GM23338 (cell line): ENCODE data around the gene CAMTA1. TPM values are rescaled to one million over a fixed set of nuclear protein-coding genes. Genes with fewer than 3 reads are reported as not detected.

Experiments used
- ATAC-seq: fragments of 200-7000 bp; cut with Tn5 transposase; 3 replicates; pipeline ENCODE4 v1.9.1; 2020
- DNase-seq: peaks from one replicate; pipeline ENCODE4 v3.0.0-alpha.2; 2015; ENCODE audit warnings: low spot score
- H2AFZ ChIP-seq: fragments of 200-600 bp; sonication (generic); 2 replicates; pipeline ENCODE4 v1.8.0; 2016; ENCODE audit warnings: antibody characterized with exemption, mild to moderate bottlenecking, moderate library complexity
- H3F3A ChIP-seq: fragments of 200-600 bp; sonication (generic); replicated peaks from 2 replicates; pipeline ENCODE4 v1.8.0; 2017; ENCODE audit warnings: antibody characterized with exemption, mixed run types, low read depth
- H3K27ac ChIP-seq: fragments of 200-600 bp; sonication (generic); 2 replicates; pipeline ENCODE4 v1.6.1; 2016; ENCODE audit warnings: low read depth
- H3K27me3 ChIP-seq: fragments of 200-600 bp; sonication (generic); 2 replicates; pipeline ENCODE4 v1.8.0; 2016; ENCODE audit warnings: mild to moderate bottlenecking, mixed run types, moderate library complexity; ENCODE audit not compliant: insufficient read depth
- H3K36me3 ChIP-seq: fragments of 200-600 bp; sonication (generic); 2 replicates; pipeline ENCODE4 v1.8.0; 2016; ENCODE audit warnings: mild to moderate bottlenecking; ENCODE audit not compliant: insufficient read depth
- H3K4me1 ChIP-seq: fragments of 200-600 bp; sonication (generic); 2 replicates; pipeline ENCODE4 v1.8.0; 2016; ENCODE audit warnings: mild to moderate bottlenecking, moderate library complexity; ENCODE audit not compliant: insufficient read depth
- H3K4me2 ChIP-seq: fragments of 200-600 bp; sonication (generic); 2 replicates; pipeline ENCODE4 v1.7.1; 2017; ENCODE audit warnings: mixed run types
- H3K4me3 ChIP-seq: fragments of 200-600 bp; sonication (generic); 2 replicates; pipeline ENCODE4 v1.6.1; 2016; ENCODE audit warnings: mixed run types
- H3K79me2 ChIP-seq: fragments of 200-600 bp; sonication (generic); replicated peaks from 2 replicates; pipeline ENCODE4 v1.8.0; 2017; ENCODE audit warnings: mild to moderate bottlenecking; ENCODE audit not compliant: insufficient read depth
- H3K9me2 ChIP-seq: fragments of 200-600 bp; sonication (generic); 2 replicates; pipeline ENCODE4 v1.8.0; 2017; ENCODE audit not compliant: insufficient read depth
- H4K20me1 ChIP-seq: fragments of 200-600 bp; sonication (generic); replicated peaks from 2 replicates; pipeline ENCODE4 v1.8.0; 2017; ENCODE audit warnings: mild to moderate bottlenecking; ENCODE audit not compliant: insufficient read depth
- H3K27ac Mint-ChIP-seq: 2 replicates; pipeline ENCODE4 v1.8.0; 2020; ENCODE audit warnings: inconsistent platforms, mild to moderate bottlenecking, moderate library complexity, mixed read lengths
- H3K27me3 Mint-ChIP-seq: 3 replicates; pipeline ENCODE4 v1.8.0; 2022; ENCODE audit warnings: low read depth, mild to moderate bottlenecking, moderate library complexity, mixed read lengths, inconsistent platforms; ENCODE audit not compliant: insufficient read depth, poor library complexity
- H3K36me3 Mint-ChIP-seq: 3 replicates; pipeline ENCODE4 v1.8.0; 2021; ENCODE audit warnings: low read depth, mild to moderate bottlenecking, inconsistent platforms, moderate library complexity, mixed read lengths
- H3K4me1 Mint-ChIP-seq: 3 replicates; pipeline ENCODE4 v1.8.0; 2020; ENCODE audit warnings: mild to moderate bottlenecking, inconsistent platforms, mixed read lengths
- H3K4me3 Mint-ChIP-seq: 3 replicates; pipeline ENCODE4 v1.8.0; 2021; ENCODE audit warnings: moderate library complexity, mild to moderate bottlenecking, inconsistent platforms, mixed read lengths
- H3K9me3 Mint-ChIP-seq: 3 replicates; pipeline ENCODE4 v1.8.0; 2020; ENCODE audit warnings: moderate library complexity, mild to moderate bottlenecking, inconsistent platforms, mixed read lengths
- CREB1 ChIP-seq: fragments of 250-450 bp; sonication (Bioruptor Pico); IDR thresholded peaks from 2 replicates; pipeline ENCODE4 v1.5.0; 2020; ENCODE audit warnings: low read depth, mild to moderate bottlenecking, moderate library complexity
- CTCF ChIP-seq, 2 experiments: fragments of 200-600 bp in 1 of 2; sonication (generic) in 1 of 2; conservative IDR thresholded peaks; 2 replicates each; pipeline versions ENCODE4 v1.5.1 to v1.6.1; 2016 to 2017; ENCODE audit warnings: antibody characterized with exemption in 2 of 2, low read depth in 2 of 2, mild to moderate bottlenecking in 2 of 2, moderate library complexity in 1 of 2
- EZH2 ChIP-seq: fragments of 200-600 bp; sonication (generic); IDR thresholded peaks from one replicate; pipeline ENCODE4 v1.8.0; 2017; ENCODE audit warnings: antibody characterized with exemption, mild to moderate bottlenecking, low read depth; ENCODE audit not compliant: unreplicated experiment
- EZH2phosphoT487 ChIP-seq: fragments of 200-600 bp; sonication (generic); IDR thresholded peaks from one replicate; pipeline ENCODE4 v1.8.1; 2018; ENCODE audit warnings: antibody characterized with exemption; ENCODE audit not compliant: unreplicated experiment
- JUNB ChIP-seq: IDR thresholded peaks from one replicate; pipeline ENCODE4 v1.6.1; 2016; ENCODE audit warnings: antibody characterized with exemption; ENCODE audit not compliant: unreplicated experiment
- NANOG ChIP-seq: IDR thresholded peaks from 2 replicates; pipeline ENCODE4 v1.6.1; 2016; ENCODE audit warnings: antibody characterized with exemption, borderline replicate concordance
- POLR2AphosphoS5 ChIP-seq: IDR thresholded peaks from 2 replicates; pipeline ENCODE4 v1.6.1; 2016; ENCODE audit warnings: antibody characterized with exemption, low read depth
- STAT1 ChIP-seq: IDR thresholded peaks from one replicate; pipeline ENCODE4 v1.6.1; 2016; ENCODE audit warnings: antibody characterized with exemption; ENCODE audit not compliant: unreplicated experiment
- ZNF114 ChIP-seq: fragments of 250-450 bp; sonication (Bioruptor Pico); IDR thresholded peaks from 2 replicates; pipeline ENCODE4 v1.5.0; 2020; ENCODE audit warnings: mild to moderate bottlenecking, moderate library complexity
- ZNF331 ChIP-seq: fragments of 250-450 bp; sonication (Bioruptor Pico); IDR thresholded peaks from 2 replicates; pipeline ENCODE4 v1.5.0; 2020; ENCODE audit warnings: low read depth, mild to moderate bottlenecking, moderate library complexity
- polyA plus RNA-seq: library from polyadenylated mRNA; unstranded; fragments of >200 nt; fragmentation: Nextera tagmentation; extraction: Ambion mirVana; gene quantifications from 2 replicates; pipeline ENCODE4 v1.2.1, GENCODE V29; 2016
- total RNA-seq: library from RNA; depleted of rRNA; stranded (reverse); fragments of >200 nt; shearing (Covaris generic); gene quantifications from 2 replicates; pipeline ENCODE4 v1.2.3, GENCODE V29; 2014
- TF ChIP-seq, protein P1 (sequence below): fragments of 250-450 bp; sonication (Bioruptor Pico); IDR thresholded peaks from 2 replicates; pipeline ENCODE4 v1.5.0; 2020; ENCODE audit warnings: mild to moderate bottlenecking, moderate library complexity
- TF ChIP-seq, protein P2 (sequence below): IDR thresholded peaks from 2 replicates; pipeline ENCODE4 v1.6.1; 2016; ENCODE audit warnings: antibody characterized with exemption
- TF ChIP-seq, protein P3 (sequence below): IDR thresholded peaks from one replicate; pipeline ENCODE4 v1.6.1; 2018; ENCODE audit warnings: antibody characterized with exemption; ENCODE audit not compliant: unreplicated experiment

The CAMTA1 gene
- total and polyA plus RNA-seq, 2 experiments from 2014 or later, result 115 to 519 TPM

- no peak overlapping the region for H3K27ac ChIP-seq
- no peaks in the 10 kb centered on the region for H3K36me3 Mint-ChIP-seq
- H3K27me3 ChIP-seq, result no peaks in the 10 kb centered on the region
- H3K27ac Mint-ChIP-seq, result no peak overlapping the region
- H3F3A ChIP-seq, result no peaks in the 10 kb centered on the region
- TF ChIP-seq, protein P1, sequence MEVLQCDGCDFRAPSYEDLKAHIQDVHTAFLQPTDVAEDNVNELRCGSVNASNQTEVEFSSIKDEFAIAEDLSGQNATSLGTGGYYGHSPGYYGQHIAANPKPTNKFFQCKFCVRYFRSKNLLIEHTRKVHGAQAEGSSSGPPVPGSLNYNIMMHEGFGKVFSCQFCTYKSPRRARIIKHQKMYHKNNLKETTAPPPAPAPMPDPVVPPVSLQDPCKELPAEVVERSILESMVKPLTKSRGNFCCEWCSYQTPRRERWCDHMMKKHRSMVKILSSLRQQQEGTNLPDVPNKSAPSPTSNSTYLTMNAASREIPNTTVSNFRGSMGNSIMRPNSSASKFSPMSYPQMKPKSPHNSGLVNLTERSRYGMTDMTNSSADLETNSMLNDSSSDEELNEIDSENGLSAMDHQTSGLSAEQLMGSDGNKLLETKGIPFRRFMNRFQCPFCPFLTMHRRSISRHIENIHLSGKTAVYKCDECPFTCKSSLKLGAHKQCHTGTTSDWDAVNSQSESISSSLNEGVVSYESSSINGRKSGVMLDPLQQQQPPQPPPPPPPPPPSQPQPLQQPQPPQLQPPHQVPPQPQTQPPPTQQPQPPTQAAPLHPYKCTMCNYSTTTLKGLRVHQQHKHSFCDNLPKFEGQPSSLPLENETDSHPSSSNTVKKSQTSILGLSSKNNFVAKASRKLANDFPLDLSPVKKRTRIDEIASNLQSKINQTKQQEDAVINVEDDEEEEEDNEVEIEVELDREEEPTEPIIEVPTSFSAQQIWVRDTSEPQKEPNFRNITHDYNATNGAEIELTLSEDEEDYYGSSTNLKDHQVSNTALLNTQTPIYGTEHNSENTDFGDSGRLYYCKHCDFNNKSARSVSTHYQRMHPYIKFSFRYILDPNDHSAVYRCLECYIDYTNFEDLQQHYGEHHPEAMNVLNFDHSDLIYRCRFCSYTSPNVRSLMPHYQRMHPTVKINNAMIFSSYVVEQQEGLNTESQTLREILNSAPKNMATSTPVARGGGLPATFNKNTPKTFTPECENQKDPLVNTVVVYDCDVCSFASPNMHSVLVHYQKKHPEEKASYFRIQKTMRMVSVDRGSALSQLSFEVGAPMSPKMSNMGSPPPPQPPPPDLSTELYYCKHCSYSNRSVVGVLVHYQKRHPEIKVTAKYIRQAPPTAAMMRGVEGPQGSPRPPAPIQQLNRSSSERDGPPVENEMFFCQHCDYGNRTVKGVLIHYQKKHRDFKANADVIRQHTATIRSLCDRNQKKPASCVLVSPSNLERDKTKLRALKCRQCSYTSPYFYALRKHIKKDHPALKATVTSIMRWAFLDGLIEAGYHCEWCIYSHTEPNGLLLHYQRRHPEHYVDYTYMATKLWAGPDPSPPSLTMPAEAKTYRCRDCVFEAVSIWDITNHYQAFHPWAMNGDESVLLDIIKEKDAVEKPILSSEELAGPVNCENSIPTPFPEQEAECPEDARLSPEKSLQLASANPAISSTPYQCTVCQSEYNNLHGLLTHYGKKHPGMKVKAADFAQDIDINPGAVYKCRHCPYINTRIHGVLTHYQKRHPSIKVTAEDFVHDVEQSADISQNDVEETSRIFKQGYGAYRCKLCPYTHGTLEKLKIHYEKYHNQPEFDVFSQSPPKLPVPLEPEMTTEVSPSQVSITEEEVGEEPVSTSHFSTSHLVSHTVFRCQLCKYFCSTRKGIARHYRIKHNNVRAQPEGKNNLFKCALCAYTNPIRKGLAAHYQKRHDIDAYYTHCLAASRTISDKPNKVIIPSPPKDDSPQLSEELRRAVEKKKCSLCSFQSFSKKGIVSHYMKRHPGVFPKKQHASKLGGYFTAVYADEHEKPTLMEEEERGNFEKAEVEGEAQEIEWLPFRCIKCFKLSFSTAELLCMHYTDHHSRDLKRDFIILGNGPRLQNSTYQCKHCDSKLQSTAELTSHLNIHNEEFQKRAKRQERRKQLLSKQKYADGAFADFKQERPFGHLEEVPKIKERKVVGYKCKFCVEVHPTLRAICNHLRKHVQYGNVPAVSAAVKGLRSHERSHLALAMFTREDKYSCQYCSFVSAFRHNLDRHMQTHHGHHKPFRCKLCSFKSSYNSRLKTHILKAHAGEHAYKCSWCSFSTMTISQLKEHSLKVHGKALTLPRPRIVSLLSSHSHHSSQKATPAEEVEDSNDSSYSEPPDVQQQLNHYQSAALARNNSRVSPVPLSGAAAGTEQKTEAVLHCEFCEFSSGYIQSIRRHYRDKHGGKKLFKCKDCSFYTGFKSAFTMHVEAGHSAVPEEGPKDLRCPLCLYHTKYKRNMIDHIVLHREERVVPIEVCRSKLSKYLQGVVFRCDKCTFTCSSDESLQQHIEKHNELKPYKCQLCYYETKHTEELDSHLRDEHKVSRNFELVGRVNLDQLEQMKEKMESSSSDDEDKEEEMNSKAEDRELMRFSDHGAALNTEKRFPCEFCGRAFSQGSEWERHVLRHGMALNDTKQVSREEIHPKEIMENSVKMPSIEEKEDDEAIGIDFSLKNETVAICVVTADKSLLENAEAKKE (CRISPR knock-in tag), result no peak
- TF ChIP-seq POLR2AphosphoS5, result no peak
- no peak for TF ChIP-seq ZNF114
- TF ChIP-seq ZNF331 (CRISPR knock-in tag), result no peak
- TF ChIP-seq JUNB, result no peak
- TF ChIP-seq CREB1 (CRISPR knock-in tag), result no peak
- TF ChIP-seq CTCF (conservative IDR thresholded peaks at IDR 0.05; ENCODE audit: low read depth in 2 of 2), result no peak
- TF ChIP-seq, protein P2, sequence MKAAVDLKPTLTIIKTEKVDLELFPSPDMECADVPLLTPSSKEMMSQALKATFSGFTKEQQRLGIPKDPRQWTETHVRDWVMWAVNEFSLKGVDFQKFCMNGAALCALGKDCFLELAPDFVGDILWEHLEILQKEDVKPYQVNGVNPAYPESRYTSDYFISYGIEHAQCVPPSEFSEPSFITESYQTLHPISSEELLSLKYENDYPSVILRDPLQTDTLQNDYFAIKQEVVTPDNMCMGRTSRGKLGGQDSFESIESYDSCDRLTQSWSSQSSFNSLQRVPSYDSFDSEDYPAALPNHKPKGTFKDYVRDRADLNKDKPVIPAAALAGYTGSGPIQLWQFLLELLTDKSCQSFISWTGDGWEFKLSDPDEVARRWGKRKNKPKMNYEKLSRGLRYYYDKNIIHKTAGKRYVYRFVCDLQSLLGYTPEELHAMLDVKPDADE, result no peak
- TF ChIP-seq, protein P3, sequence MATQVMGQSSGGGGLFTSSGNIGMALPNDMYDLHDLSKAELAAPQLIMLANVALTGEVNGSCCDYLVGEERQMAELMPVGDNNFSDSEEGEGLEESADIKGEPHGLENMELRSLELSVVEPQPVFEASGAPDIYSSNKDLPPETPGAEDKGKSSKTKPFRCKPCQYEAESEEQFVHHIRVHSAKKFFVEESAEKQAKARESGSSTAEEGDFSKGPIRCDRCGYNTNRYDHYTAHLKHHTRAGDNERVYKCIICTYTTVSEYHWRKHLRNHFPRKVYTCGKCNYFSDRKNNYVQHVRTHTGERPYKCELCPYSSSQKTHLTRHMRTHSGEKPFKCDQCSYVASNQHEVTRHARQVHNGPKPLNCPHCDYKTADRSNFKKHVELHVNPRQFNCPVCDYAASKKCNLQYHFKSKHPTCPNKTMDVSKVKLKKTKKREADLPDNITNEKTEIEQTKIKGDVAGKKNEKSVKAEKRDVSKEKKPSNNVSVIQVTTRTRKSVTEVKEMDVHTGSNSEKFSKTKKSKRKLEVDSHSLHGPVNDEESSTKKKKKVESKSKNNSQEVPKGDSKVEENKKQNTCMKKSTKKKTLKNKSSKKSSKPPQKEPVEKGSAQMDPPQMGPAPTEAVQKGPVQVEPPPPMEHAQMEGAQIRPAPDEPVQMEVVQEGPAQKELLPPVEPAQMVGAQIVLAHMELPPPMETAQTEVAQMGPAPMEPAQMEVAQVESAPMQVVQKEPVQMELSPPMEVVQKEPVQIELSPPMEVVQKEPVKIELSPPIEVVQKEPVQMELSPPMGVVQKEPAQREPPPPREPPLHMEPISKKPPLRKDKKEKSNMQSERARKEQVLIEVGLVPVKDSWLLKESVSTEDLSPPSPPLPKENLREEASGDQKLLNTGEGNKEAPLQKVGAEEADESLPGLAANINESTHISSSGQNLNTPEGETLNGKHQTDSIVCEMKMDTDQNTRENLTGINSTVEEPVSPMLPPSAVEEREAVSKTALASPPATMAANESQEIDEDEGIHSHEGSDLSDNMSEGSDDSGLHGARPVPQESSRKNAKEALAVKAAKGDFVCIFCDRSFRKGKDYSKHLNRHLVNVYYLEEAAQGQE, result no peak
- TF ChIP-seq EZH2, result no peak
- TF ChIP-seq NANOG, result no peak
- no peak for TF ChIP-seq EZH2phosphoT487
- no peak for TF ChIP-seq STAT1
- DNase-seq, result no peak
- no peak overlapping the region for H3K4me3 ChIP-seq
- H3K9me3 Mint-ChIP-seq, result no peaks in the 10 kb centered on the region
- H4K20me1 ChIP-seq, result no peaks in the 10 kb centered on the region
- H3K4me2 ChIP-seq, result no peak overlapping the region
- no peak overlapping the region for H3K4me3 Mint-ChIP-seq
- H3K9me2 ChIP-seq, result no peaks in the 10 kb centered on the region
- H3K79me2 ChIP-seq, result no peaks in the 10 kb centered on the region
- no peaks in the 10 kb centered on the region for H3K4me1 Mint-ChIP-seq
- no peaks in the 10 kb centered on the region for H3K4me1 ChIP-seq
- H2AFZ ChIP-seq, result no peak overlapping the region
- peaks cover 5% of the 10 kb centered on the region for H3K27me3 Mint-ChIP-seq
- ATAC-seq, result no peak
- no peaks in the 10 kb centered on the region for H3K36me3 ChIP-seq
These were observed 162.7 kb downstream of the CAMTA1 start for GRCh38 chr1:6947952-6948351.
